Neural crest cell (in vitro differentiated cells): ENCODE data around the gene GALNT13. TPM values are rescaled to one million over a fixed set of nuclear protein-coding genes. Genes with fewer than 3 reads are reported as not detected.

Experiments
- DNase-seq: peaks from one replicate; pipeline ENCODE4 v3.0.0; 2021; ENCODE audit warnings: low read depth, mixed read lengths, low spot score
- H3K27ac Mint-ChIP-seq: one replicate; pipeline ENCODE4 v1.8.0; 2021; ENCODE audit warnings: mild to moderate bottlenecking, mixed read lengths; ENCODE audit not compliant: unreplicated experiment
- H3K27me3 Mint-ChIP-seq: 2 replicates; pipeline ENCODE4 v1.8.0; 2021; ENCODE audit warnings: low read depth, mild to moderate bottlenecking, mixed read lengths
- H3K36me3 Mint-ChIP-seq: 2 replicates; pipeline ENCODE4 v1.8.0; 2021; ENCODE audit warnings: low read depth, mild to moderate bottlenecking, mixed read lengths
- H3K4me1 Mint-ChIP-seq: 2 replicates; pipeline ENCODE4 v1.8.0; 2021; ENCODE audit warnings: mixed read lengths
- H3K4me3 Mint-ChIP-seq: one replicate; pipeline ENCODE4 v1.8.0; 2021; ENCODE audit warnings: mild to moderate bottlenecking, mixed read lengths
- H3K9me3 Mint-ChIP-seq: 2 replicates; pipeline ENCODE4 v1.8.0; 2021; ENCODE audit warnings: mixed read lengths
- total RNA-seq: library from RNA; stranded (reverse); gene quantifications from 2 replicates; pipeline ENCODE4 v1.2.1, GENCODE V29; 2021
- TF ChIP-seq, protein P1 (sequence below): fragments of 200-600 bp; sonication (generic); conservative IDR thresholded peaks from 2 replicates; pipeline ENCODE4 v1.5.0; 2021; ENCODE audit warnings: antibody characterized with exemption, mild to moderate bottlenecking

GALNT13 gene
- total RNA-seq, 1 donor from 2014 or later, result 7.4 TPM

DNA sequence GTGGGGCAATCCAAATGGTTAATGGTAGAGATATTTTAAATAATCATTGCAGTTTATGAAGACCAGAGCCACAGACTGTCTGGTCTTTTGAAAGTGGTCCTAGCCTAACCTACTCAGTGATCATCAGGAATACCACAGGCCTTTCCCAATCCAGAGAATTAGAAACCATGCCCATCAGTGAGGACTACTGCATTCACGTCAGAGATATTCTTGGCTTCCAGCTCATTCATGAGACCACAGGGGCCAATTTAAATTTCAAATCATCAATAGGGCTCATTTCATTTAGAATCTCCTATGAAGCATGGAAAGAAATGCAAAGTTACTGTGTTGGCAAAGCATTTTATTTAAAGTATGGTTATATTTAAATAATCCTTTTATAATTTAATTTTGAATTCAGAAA lies 464.5 kb downstream of the GALNT13 start:
- TF ChIP-seq, protein P1, sequence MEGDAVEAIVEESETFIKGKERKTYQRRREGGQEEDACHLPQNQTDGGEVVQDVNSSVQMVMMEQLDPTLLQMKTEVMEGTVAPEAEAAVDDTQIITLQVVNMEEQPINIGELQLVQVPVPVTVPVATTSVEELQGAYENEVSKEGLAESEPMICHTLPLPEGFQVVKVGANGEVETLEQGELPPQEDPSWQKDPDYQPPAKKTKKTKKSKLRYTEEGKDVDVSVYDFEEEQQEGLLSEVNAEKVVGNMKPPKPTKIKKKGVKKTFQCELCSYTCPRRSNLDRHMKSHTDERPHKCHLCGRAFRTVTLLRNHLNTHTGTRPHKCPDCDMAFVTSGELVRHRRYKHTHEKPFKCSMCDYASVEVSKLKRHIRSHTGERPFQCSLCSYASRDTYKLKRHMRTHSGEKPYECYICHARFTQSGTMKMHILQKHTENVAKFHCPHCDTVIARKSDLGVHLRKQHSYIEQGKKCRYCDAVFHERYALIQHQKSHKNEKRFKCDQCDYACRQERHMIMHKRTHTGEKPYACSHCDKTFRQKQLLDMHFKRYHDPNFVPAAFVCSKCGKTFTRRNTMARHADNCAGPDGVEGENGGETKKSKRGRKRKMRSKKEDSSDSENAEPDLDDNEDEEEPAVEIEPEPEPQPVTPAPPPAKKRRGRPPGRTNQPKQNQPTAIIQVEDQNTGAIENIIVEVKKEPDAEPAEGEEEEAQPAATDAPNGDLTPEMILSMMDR, result no peak
- no peaks in the 10 kb centered on the region for H3K9me3 Mint-ChIP-seq
- H3K27ac Mint-ChIP-seq, result no peak overlapping the region

DNA sequence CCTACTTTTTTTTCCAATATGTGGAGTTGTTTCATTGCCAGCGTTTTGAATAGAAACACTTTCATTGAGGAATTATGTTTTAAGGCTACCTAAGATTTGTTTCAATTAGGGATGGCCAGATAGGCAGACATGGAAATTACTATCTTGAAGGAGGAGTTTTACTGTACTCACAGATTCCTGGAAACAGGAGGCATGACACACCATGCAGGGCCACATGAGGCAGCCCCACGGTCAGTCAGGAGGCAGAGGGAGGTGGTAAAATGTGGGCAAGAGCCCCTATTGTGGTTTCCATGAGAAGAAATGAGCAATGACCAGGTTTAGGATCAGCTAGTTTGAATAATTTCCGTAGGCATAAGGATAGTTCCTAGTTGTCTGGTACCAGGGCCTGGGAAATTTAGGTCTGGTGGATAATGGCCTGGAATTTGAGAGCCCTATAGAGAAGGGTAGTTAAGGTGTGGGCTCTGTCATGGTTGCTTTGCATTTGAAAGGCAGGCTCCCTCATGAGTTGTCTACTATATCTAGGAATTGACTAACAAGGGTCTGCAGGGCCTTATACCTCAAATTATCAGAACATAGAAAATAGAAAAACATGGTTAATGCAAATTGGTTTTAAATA lies 466.7 kb downstream of the GALNT13 start:
- no peaks in the 10 kb centered on the region for H3K4me1 Mint-ChIP-seq
- no peaks in the 10 kb centered on the region for H3K27me3 Mint-ChIP-seq
- H3K4me3 Mint-ChIP-seq, result no peak overlapping the region
- TF ChIP-seq, protein P1, result no peak
- no peak for DNase-seq
- no peaks in the 10 kb centered on the region for H3K36me3 Mint-ChIP-seq
- H3K9me3 Mint-ChIP-seq, result no peaks in the 10 kb centered on the region
- no peak overlapping the region for H3K27ac Mint-ChIP-seq

More for the DNA sequence above, 464.5 kb downstream of the GALNT13 start:
- Mint-ChIP-seq H3K27me3 (no peaks in the 10 kb centered on the region), H3K4me1 (no peaks in the 10 kb centered on the region), H3K36me3 (no peaks in the 10 kb centered on the region), H3K4me3 (no peak overlapping the region)
- DNase-seq, result no peak

DNA sequence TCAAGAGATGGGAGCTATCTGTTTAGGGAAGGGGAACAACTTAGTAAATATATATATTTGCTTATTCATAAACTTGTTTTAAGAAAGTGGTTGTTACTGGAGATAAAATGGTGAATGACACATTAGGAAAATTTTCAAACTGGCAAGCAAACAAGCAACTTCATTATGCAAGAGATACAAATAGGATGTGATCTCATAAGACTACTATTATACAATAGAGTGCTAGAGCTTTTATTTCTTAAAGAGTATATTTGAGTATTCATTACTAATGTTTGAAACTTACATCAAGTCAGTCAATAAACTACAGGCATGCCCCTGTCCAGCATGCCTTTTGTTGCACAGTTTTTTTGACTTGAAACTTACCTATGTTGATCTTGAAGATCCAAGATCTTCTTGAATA lies 471.6 kb downstream of the GALNT13 start:
- Mint-ChIP-seq H3K36me3 (no peaks in the 10 kb centered on the region), H3K4me1 (peaks cover under 1% of the 10 kb centered on the region), H3K27ac (no peak overlapping the region), H3K9me3 (no peaks in the 10 kb centered on the region), H3K4me3 (no peak overlapping the region), H3K27me3 (no peaks in the 10 kb centered on the region)
- TF ChIP-seq, protein P1, result no peak
- no peak for DNase-seq

DNA sequence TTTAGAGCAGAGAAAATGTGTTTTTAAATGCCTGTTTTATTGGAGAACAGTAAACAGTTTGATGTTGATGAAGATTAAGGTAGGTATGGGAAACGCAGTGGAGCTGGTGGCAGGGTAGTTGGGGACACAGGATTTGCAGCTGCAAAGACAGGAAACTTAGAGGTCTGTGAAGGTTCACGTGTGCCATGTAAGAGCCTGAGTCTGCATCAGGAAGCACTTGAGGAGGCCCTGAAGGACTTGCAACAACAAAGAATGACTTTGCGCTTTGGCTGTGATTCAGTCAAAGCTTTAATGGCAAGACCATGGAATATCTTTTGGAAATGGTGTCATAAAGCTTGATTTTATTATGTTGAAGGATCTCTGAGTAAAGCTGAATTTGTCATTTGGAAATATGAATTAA lies 479.2 kb downstream of the GALNT13 start:
- Mint-ChIP-seq H3K4me1 (peaks cover 3% of the 10 kb centered on the region), H3K4me3 (no peak overlapping the region), H3K27ac (no peak overlapping the region), H3K36me3 (no peaks in the 10 kb centered on the region), H3K9me3 (peaks cover 8% of the 10 kb centered on the region), H3K27me3 (no peaks in the 10 kb centered on the region)
- TF ChIP-seq, protein P1, result no peak
- no peak for DNase-seq

DNA sequence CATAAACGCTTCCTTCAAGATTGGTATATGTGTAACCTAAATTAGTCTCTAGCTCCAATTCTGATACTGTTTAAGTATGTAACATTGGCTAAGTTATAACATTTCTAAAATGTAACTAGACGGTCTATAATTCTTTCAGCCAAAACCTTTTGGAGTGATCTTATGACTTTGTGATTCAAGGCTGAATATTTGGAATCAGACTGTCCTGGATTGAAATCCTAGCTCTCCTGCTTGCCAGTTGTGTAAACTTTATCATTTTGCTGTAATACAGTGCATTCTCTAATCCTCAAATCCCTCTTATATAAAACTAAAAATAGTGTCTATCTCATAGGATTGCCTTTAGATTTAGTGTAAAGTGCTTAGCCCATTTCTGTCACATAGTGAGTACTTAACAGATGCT lies 489.6 kb downstream of the GALNT13 start:
- DNase-seq, result no peak
- H3K4me3 Mint-ChIP-seq, result no peak overlapping the region
- no peaks in the 10 kb centered on the region for H3K36me3 Mint-ChIP-seq
- H3K27ac Mint-ChIP-seq, result no peak overlapping the region
- no peaks in the 10 kb centered on the region for H3K27me3 Mint-ChIP-seq
- TF ChIP-seq, protein P1, result no peak
- peaks cover 9% of the 10 kb centered on the region for H3K4me1 Mint-ChIP-seq
- H3K9me3 Mint-ChIP-seq, result no peaks in the 10 kb centered on the region
